ENCODE data around the gene TTLL10. TPM values are rescaled to one million over a fixed set of nuclear protein-coding genes. Genes with fewer than 3 reads are reported as not detected.
A peak's percentile ranks its signal among the peaks of the same experiment; 100 is the strongest.

TTLL10 gene
- total RNA-seq, 4 donors from 2014 or later = 0.40 to 0.48 TPM; not detected in 2

DNA sequence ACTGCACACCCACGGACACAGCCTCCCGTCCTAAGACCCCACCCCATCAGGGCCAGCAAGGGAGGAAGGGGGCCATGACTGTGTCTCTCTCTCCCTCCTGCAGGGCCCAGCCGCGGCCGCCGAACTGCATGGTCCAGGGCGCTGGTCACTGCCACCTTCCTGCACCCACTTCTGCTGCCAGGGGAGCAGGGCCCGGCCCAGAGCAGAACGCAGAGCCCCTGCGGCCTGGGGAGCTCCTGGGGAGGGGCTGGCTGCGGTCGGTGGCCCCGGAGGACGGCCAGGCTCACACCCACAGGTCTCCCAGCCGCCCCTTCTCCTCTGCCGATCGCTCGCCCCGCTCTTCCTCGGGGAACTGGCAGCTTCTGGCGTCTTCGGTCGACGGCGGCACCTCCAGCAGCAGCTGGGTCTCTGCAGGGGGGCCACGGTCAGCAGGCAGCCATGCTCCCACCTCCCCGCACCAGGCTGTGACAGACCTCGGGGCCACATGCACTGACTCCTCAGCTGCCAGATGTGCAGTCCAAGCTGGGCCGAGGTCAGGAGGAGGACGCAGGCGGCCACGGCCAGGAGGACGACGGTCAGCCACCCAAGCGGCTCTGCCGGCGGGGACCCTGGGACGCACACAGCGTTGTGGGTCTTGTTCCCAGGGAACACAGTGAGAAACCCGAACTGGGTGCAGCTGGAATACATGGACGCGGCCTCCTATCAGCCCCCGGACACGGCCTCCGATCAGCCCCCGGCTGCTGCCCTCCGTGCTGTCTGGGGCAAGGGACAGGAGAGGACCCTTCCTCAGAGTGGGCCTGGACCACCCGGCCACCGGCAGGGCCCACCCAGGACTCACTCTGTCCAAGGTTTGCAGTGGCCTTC lies 30.1 kb downstream of the TTLL10 start:
- H3K27ac ChIP-seq = no peak overlapping the region
- peaks cover 84% of the 10 kb centered on the region for H3K27me3 ChIP-seq
- H3K9me3 ChIP-seq = no peaks in the 10 kb centered on the region
- no peak for TF ChIP-seq CTCF (IDR thresholded peaks at IDR 0.05)
- no peak for TF ChIP-seq POLR2AphosphoS5 (IDR thresholded peaks at IDR 0.05)
- TF ChIP-seq POLR2A (IDR thresholded peaks at IDR 0.05) = no peak
- TF ChIP-seq EP300 (IDR thresholded peaks at IDR 0.05; ENCODE audit: low read depth) = no peak
- peaks cover 7 to 39% (median 27%) of the 10 kb centered on the region in 4 donors for H3K4me1 ChIP-seq
- intact Hi-C loops (cut with DNase I; ENCODE audit: low total_unique reads) = no loop called here
- DNase-seq = peak; percentile 5
- H3K36me3 ChIP-seq = no peaks in the 10 kb centered on the region
- 78% methylated on average over 42 of the region's 49 CpGs; no CpG with 5 or more reads in 1 of the 2 donors for WGBS, 2 donors (ENCODE audit: low coverage in 1 of 2)
- in situ Hi-C loops (cut with MboI; ENCODE audit: low pct_ligation_motif_present in 1 of 4, low pct_unique_long_range_greater_than_20kb in 1 of 4, low sequenced_read_pairs in 3 of 4) = no loop called here
- no peak overlapping the region for H3K4me3 ChIP-seq

GRCh38 chr1:1204425-1204920 lies 30.8 kb downstream of the TTLL10 start:
- Histone ChIP-seq H3K9me3 (no peaks in the 10 kb centered on the region), H3K27ac (no peak overlapping the region), H3K36me3 (no peaks in the 10 kb centered on the region), H3K4me3 (no peak overlapping the region), H3K4me1 (peaks cover 9 to 40% (median 28%) of the 10 kb centered on the region in 4 donors), H3K27me3 (peaks cover 84% of the 10 kb centered on the region)
- no peak for TF ChIP-seq EP300 (IDR thresholded peaks at IDR 0.05; ENCODE audit: low read depth)
- no peak for TF ChIP-seq POLR2AphosphoS5 (IDR thresholded peaks at IDR 0.05)
- TF ChIP-seq CTCF (IDR thresholded peaks at IDR 0.05) = no peak
- TF ChIP-seq POLR2A (IDR thresholded peaks at IDR 0.05) = no peak
- in situ Hi-C loops (cut with MboI; ENCODE audit: low pct_ligation_motif_present in 1 of 4, low pct_unique_long_range_greater_than_20kb in 1 of 4, low sequenced_read_pairs in 3 of 4) (no loop called here), intact Hi-C loops (cut with DNase I; ENCODE audit: low total_unique reads) (no loop called here)
- WGBS, 2 donors (ENCODE audit: low coverage in 1 of 2) = 73 to 88% methylated on average over 3 to 8 of the region's 8 CpGs
- DNase-seq = no peak

DNA sequence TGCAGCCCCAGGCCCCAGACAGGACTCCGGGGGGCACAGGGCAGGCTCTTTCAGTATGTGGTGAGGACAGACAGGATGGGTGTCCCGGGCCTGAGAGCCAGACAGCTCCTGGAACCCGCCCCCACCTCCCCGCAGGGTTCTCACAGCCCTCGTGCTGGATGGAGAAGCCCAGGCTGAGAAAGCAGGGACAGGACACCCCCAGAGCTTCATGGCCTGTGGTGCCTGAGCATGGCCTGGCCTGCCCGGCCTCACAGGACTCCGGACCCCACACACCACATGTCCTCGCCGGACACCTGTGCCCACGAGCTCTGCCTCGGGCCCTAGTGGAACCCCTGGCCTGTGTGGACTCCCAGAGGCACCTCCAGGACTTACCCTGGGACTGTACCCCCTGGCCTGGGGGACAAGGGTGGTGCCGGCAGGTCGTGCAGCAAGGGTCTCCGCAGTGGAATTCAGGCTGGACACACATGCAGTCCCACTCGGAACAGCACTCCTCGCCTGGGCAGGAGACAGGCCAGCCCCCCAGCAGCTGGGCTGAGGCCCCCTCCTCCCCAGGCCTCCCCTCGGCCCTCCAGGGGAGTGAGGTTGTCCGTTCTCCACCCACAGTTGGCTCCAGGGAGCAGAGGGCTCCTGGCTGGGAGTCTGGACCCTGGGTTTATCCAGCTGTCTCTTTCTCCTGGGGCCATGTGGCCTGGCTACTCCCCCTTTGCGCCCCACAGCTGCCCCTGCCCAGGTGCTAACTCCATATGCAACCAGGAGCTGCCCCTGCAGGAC lies 31.5 kb downstream of the TTLL10 start:
- Histone ChIP-seq H3K4me3 (peak overlapping the region in 1 of 4 donors; percentile 26), H3K4me1 (peaks cover 9 to 40% (median 28%) of the 10 kb centered on the region in 4 donors), H3K27me3 (peaks cover 83% of the 10 kb centered on the region), H3K27ac (peak overlapping the region in 1 of 4 donors; percentile 81), H3K9me3 (no peaks in the 10 kb centered on the region), H3K36me3 (no peaks in the 10 kb centered on the region)
- intact Hi-C loops (cut with DNase I; ENCODE audit: low total_unique reads) = no loop called here
- WGBS, 2 donors (ENCODE audit: low coverage in 1 of 2) = 87% methylated on average over 16 of the region's 19 CpGs; no CpG with 5 or more reads in 1 of the 2 donors
- in situ Hi-C loops (cut with MboI; ENCODE audit: low pct_ligation_motif_present in 1 of 4, low pct_unique_long_range_greater_than_20kb in 1 of 4, low sequenced_read_pairs in 3 of 4) = no loop called here
- DNase-seq = peak; percentile 9
- TF ChIP-seq POLR2A (IDR thresholded peaks at IDR 0.05) (no peak), EP300 (IDR thresholded peaks at IDR 0.05; ENCODE audit: low read depth) (no peak), CTCF (IDR thresholded peaks at IDR 0.05) (no peak), POLR2AphosphoS5 (IDR thresholded peaks at IDR 0.05) (no peak)

Data from transverse colon (tissue), 4 donors.